ENCODE results near the gene DYRK1A. TPM values are rescaled to one million over a fixed set of nuclear protein-coding genes. Genes with fewer than 3 reads are reported as not detected.
A peak's percentile ranks its signal among the peaks of the same experiment; 100 is the strongest.

Gene DYRK1A
- total RNA-seq, 5 donors from 2014 or later (not counting 1 experiment from before 2014, with no cell fraction given) = 113 to 149 (median 115) TPM

- Mint-ChIP-seq H3K4me1 (peaks cover 86 to 93% (median 89%) of the 10 kb centered on the region in 3 donors), H3K27me3 (no peaks in the 10 kb centered on the region), H3K36me3 (peaks cover 11% of the 10 kb centered on the region), H3K27ac (peak overlapping the region; percentile 44 to 52), H3K4me3 (peak overlapping the region; percentile 5 to 46 (median 31)), H3K9me3 (no peaks in the 10 kb centered on the region)
- 90% methylated on average over 2 of the region's 6 CpGs for WGBS (ENCODE audit: insufficient coverage)
- no peaks in the 10 kb centered on the region for H3K36me3 ChIP-seq (ENCODE audit: control insufficient read depth in 2 of 2, extremely low read depth in 1 of 2, insufficient read depth in 1 of 2, low read length in 1 of 2)
- no peak for DNase-seq
- ChIA-PET POLR2A (interaction anchor here (0.6 to 1.0 kb wide), 5 partner anchors 9 to 104 kb away, joined by 3 to 5 read pairs (median 3); no protein-coding TSS in a partner anchor), CTCF (interaction anchor here (0.5 to 2.0 kb wide), 4 partner anchors 9 to 552 kb away, joined by 3 to 8 read pairs (median 4); no protein-coding TSS in a partner anchor)
- H3K4me3 ChIP-seq (ENCODE audit: control insufficient read depth in 1 of 2, extremely low read depth in 1 of 2, low read length in 1 of 2) = no peak overlapping the region
- H3K27me3 ChIP-seq (replicated peaks in 1 of 2; ENCODE audit: control insufficient read depth in 2 of 2, extremely low read depth in 1 of 2, insufficient read depth in 2 of 2, low read length in 1 of 2) = no peaks in the 10 kb centered on the region
- peaks cover 15 to 40% of the 10 kb centered on the region in 2 experiments for H3K4me1 ChIP-seq (ENCODE audit: control insufficient read depth in 1 of 2, extremely low read depth in 1 of 2, insufficient read depth in 2 of 2, low read length in 2 of 2)
- peak in 1 of 4 experiments; percentile 32 for ATAC-seq (replicated peaks in 1 of 4)
- H3K27ac ChIP-seq (ENCODE audit: low read length) = peak overlapping the region; percentile 11
- no peaks in the 10 kb centered on the region for H3K9me3 ChIP-seq
These were observed 41.3 kb downstream of the DYRK1A start for GRCh38 chr21:37407719-37408420.

- ChIA-PET CTCF (interaction anchor here (0.5 to 2.0 kb wide), 5 partner anchors 8 to 1638 kb away, joined by 3 to 8 read pairs (median 4); no protein-coding TSS in a partner anchor), POLR2A (interaction anchor here (0.6 to 1.0 kb wide), 6 partner anchors 8 to 105 kb away, joined by 3 to 5 read pairs (median 3); no protein-coding TSS in a partner anchor)
- H3K36me3 ChIP-seq (ENCODE audit: control insufficient read depth in 2 of 2, extremely low read depth in 1 of 2, insufficient read depth in 1 of 2, low read length in 1 of 2) = no peaks in the 10 kb centered on the region
- no peaks in the 10 kb centered on the region for H3K9me3 Mint-ChIP-seq
- no peaks in the 10 kb centered on the region for H3K27me3 Mint-ChIP-seq
- no peak overlapping the region for H3K4me3 ChIP-seq (ENCODE audit: control insufficient read depth in 1 of 2, extremely low read depth in 1 of 2, low read length in 1 of 2)
- peak overlapping the region; percentile 20 to 64 for H3K27ac Mint-ChIP-seq
- peaks cover 86 to 93% (median 88%) of the 10 kb centered on the region in 3 donors for H3K4me1 Mint-ChIP-seq
- peaks cover 10% of the 10 kb centered on the region for H3K36me3 Mint-ChIP-seq
- H3K4me1 ChIP-seq (ENCODE audit: control insufficient read depth in 1 of 2, extremely low read depth in 1 of 2, insufficient read depth in 2 of 2, low read length in 2 of 2) = peaks cover 21 to 42% of the 10 kb centered on the region in 2 experiments
- H3K9me3 ChIP-seq = no peaks in the 10 kb centered on the region
- no peaks in the 10 kb centered on the region for H3K27me3 ChIP-seq (replicated peaks in 1 of 2; ENCODE audit: control insufficient read depth in 2 of 2, extremely low read depth in 1 of 2, insufficient read depth in 2 of 2, low read length in 1 of 2)
- 95% methylated on average over 2 of the region's 2 CpGs for WGBS (ENCODE audit: insufficient coverage)
- H3K27ac ChIP-seq (ENCODE audit: low read length) = no peak overlapping the region
- DNase-seq (no peak), ATAC-seq (replicated peaks in 1 of 4) (no peak)
- peak overlapping the region in 2 of 3 donors; percentile 37 to 39 for H3K4me3 Mint-ChIP-seq
These were observed 42.1 kb downstream of the DYRK1A start for GRCh38 chr21:37408464-37409193.

GRCh38 chr21:37410639-37411038 is 44.1 kb downstream of the DYRK1A start:
- no peaks in the 10 kb centered on the region for H3K27me3 ChIP-seq (replicated peaks in 1 of 2; ENCODE audit: control insufficient read depth in 2 of 2, extremely low read depth in 1 of 2, insufficient read depth in 2 of 2, low read length in 1 of 2)
- peaks cover 10% of the 10 kb centered on the region for H3K36me3 Mint-ChIP-seq
- H3K27me3 Mint-ChIP-seq = no peaks in the 10 kb centered on the region
- POLR2A ChIA-PET = interaction anchor here in 1 of 2 donors (0.6 kb wide), 1 partner anchor 44 kb away, joined by 3 read pairs; the partner anchor contains the start of gene DYRK1A
- CTCF ChIA-PET = interaction anchor here (0.6 to 0.7 kb wide), 3 partner anchors 14 to 1066 kb away, joined by 3 to 4 read pairs (median 3); no protein-coding TSS in a partner anchor
- H3K9me3 Mint-ChIP-seq = no peaks in the 10 kb centered on the region
- H3K4me1 Mint-ChIP-seq = peaks cover 86 to 93% (median 88%) of the 10 kb centered on the region in 3 donors
- WGBS (ENCODE audit: insufficient coverage) = 100% methylated on average over 3 of the region's 9 CpGs
- ATAC-seq (replicated peaks in 1 of 4) = no peak
- H3K27ac ChIP-seq (ENCODE audit: low read length) = no peak overlapping the region
- no peak overlapping the region for H3K27ac Mint-ChIP-seq
- no peaks in the 10 kb centered on the region for H3K9me3 ChIP-seq
- no peak for DNase-seq
- H3K4me3 Mint-ChIP-seq = peak overlapping the region in 2 of 3 donors; percentile 8 to 19
- H3K4me1 ChIP-seq (ENCODE audit: control insufficient read depth in 1 of 2, extremely low read depth in 1 of 2, insufficient read depth in 2 of 2, low read length in 2 of 2) = peaks cover 36 to 43% of the 10 kb centered on the region in 2 experiments
- H3K4me3 ChIP-seq (ENCODE audit: control insufficient read depth in 1 of 2, extremely low read depth in 1 of 2, low read length in 1 of 2) = no peak overlapping the region
- no peaks in the 10 kb centered on the region for H3K36me3 ChIP-seq (ENCODE audit: control insufficient read depth in 2 of 2, extremely low read depth in 1 of 2, insufficient read depth in 1 of 2, low read length in 1 of 2)

DNA sequence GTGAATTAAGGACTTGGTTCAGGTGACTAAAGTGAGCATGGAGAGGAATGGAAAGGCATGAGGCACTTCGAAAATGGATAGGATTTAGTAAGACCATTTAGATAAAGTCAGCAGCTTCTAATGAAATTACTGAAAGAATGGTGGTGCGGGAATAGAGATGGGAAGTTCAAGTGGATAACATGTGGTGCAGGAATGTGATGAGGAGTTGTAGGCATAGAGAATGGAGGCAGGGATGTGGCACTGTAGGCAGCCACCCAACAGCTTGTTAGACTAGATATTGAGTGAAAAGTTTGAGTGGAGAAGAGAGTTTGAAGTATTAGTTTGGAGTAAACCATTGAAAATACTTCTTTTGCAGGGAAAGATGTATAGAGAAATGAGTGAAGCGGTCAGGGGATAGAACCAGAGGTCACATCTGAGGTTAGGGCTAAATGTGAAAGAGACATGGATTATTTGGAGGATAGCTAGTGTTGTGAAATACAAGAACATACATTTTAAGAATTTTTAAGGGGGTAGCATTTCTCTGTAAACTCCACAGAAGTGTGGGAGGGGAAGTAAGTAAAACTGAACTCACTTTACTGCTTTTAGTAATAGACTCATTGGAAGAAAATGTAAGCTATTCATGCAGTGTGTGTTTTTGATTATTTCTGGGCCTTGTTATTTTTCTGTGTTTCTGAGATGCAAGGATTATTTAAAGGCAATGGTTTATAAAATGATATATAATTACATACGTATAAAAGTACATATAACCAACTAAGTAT is 46.2 kb downstream of the DYRK1A start:
- no peaks in the 10 kb centered on the region for H3K9me3 ChIP-seq
- H3K27ac ChIP-seq (ENCODE audit: low read length) = peak overlapping the region; percentile 13
- no peaks in the 10 kb centered on the region for H3K27me3 ChIP-seq (replicated peaks in 1 of 2; ENCODE audit: control insufficient read depth in 2 of 2, extremely low read depth in 1 of 2, insufficient read depth in 2 of 2, low read length in 1 of 2)
- Mint-ChIP-seq H3K9me3 (no peaks in the 10 kb centered on the region), H3K4me1 (peaks cover 84 to 89% (median 89%) of the 10 kb centered on the region in 3 donors), H3K27me3 (no peaks in the 10 kb centered on the region), H3K4me3 (peak overlapping the region in 1 of 3 donors; percentile 27), H3K27ac (peak overlapping the region; percentile 9 to 13), H3K36me3 (peaks cover 10% of the 10 kb centered on the region)
- H3K4me1 ChIP-seq (ENCODE audit: control insufficient read depth in 1 of 2, extremely low read depth in 1 of 2, insufficient read depth in 2 of 2, low read length in 2 of 2) = peaks cover 36 to 43% of the 10 kb centered on the region in 2 experiments
- CTCF ChIA-PET = interaction anchor here in 1 of 2 donors (0.7 to 1.0 kb wide), 2 partner anchors 11 to 41 kb away, joined by 3 read pairs; no protein-coding TSS in a partner anchor
- no peak overlapping the region for H3K4me3 ChIP-seq (ENCODE audit: control insufficient read depth in 1 of 2, extremely low read depth in 1 of 2, low read length in 1 of 2)
- WGBS (ENCODE audit: insufficient coverage) = 72% methylated on average over 3 of the region's 4 CpGs
- DNase-seq = no peak
- POLR2A ChIA-PET = interaction anchor here (0.6 to 0.7 kb wide), 2 partner anchors 11 to 42 kb away, joined by 3 to 4 read pairs; no protein-coding TSS in a partner anchor
- H3K36me3 ChIP-seq (ENCODE audit: control insufficient read depth in 2 of 2, extremely low read depth in 1 of 2, insufficient read depth in 1 of 2, low read length in 1 of 2) = no peaks in the 10 kb centered on the region
- ATAC-seq (replicated peaks in 1 of 4) = no peak

DNA sequence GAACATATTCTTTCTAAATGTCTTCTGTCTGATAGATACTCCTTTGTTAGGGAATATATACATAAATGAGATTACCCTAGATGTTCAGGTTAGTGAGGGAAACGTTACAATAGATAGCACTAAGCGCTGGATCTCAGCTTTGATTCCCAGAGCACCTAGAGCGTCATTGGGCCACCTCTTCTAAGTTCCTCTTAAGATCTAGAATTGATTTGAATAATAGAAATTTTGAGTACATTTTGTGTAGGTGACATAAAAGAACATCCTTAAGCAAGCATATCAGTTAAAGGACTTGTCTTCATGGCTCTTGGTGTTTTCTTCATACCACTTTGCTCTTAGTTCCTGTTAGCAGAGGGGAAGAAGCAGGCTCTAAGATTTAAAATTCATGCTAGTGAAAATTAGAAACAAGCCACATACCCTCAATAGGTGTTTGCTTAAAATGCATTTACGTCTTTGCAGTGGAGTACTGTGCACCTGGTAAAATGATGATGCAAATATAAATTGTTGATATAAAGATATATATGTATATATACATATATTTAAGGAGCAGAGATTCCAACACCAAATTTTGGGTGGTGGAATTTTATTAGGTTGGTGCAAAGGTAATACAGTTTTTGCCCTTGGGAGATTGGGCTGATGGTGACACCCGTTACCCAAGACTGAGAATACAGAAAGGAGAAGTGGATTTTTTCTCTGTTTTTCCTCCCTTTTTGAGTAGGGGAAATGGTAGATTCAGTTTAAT is 47.1 kb downstream of the DYRK1A start:
- Mint-ChIP-seq H3K27ac (peak overlapping the region; percentile 56 to 65), H3K4me1 (peaks cover 86 to 90% (median 90%) of the 10 kb centered on the region in 3 donors), H3K36me3 (peaks cover 8% of the 10 kb centered on the region), H3K4me3 (peak overlapping the region in 1 of 3 donors; percentile 15), H3K27me3 (no peaks in the 10 kb centered on the region), H3K9me3 (no peaks in the 10 kb centered on the region)
- Histone ChIP-seq H3K4me1 (ENCODE audit: control insufficient read depth in 1 of 2, extremely low read depth in 1 of 2, insufficient read depth in 2 of 2, low read length in 2 of 2) (peaks cover 34 to 50% of the 10 kb centered on the region in 2 experiments), H3K9me3 (no peaks in the 10 kb centered on the region), H3K4me3 (ENCODE audit: control insufficient read depth in 1 of 2, extremely low read depth in 1 of 2, low read length in 1 of 2) (no peak overlapping the region), H3K36me3 (ENCODE audit: control insufficient read depth in 2 of 2, extremely low read depth in 1 of 2, insufficient read depth in 1 of 2, low read length in 1 of 2) (no peaks in the 10 kb centered on the region), H3K27me3 (replicated peaks in 1 of 2; ENCODE audit: control insufficient read depth in 2 of 2, extremely low read depth in 1 of 2, insufficient read depth in 2 of 2, low read length in 1 of 2) (no peaks in the 10 kb centered on the region), H3K27ac (ENCODE audit: low read length) (no peak overlapping the region)
- ChIA-PET CTCF (interaction anchor here (0.6 to 1.0 kb wide), 2 partner anchors 12 to 18 kb away, joined by 3 to 5 read pairs; no protein-coding TSS in a partner anchor), POLR2A (interaction anchor here in 1 of 2 donors (0.6 kb wide), 1 partner anchor 12 kb away, joined by 3 read pairs; no protein-coding TSS in a partner anchor)
- ATAC-seq (replicated peaks in 1 of 4) (no peak), DNase-seq (no peak)
- no CpG with 5 or more reads among the region's 5 CpGs for whole genome bisulfite sequencing (ENCODE audit: insufficient coverage)
